ENCODE results near the gene CTNNA2. TPM values are rescaled to one million over a fixed set of nuclear protein-coding genes. Genes with fewer than 3 reads are reported as not detected.

The CTNNA2 gene
- polyA plus RNA-seq, 2 of the 4 experiments (the other 2 are of a cell fraction) = 0.50 to 0.94 TPM

DNA sequence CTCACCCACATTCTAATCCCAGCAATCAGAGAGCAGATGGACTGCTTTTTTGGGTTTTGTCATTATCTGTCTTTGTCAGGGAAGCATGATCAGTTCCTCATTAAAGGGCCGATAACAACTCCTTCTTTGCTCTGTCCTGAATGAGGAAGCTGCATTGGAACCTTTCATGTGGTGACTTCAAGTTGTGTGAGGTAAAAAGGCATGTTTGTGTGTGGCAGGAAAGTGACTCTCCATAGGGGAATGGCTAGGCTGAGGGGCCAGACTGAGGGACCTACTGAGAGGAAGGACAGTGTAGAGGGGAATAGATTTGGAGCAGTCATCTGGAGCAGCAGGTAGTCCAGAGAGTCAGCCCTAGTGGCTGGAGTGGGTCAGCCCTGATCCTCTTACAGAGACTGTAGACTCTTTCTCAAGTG is 815.3 kb downstream of the CTNNA2 start (continued):
- TF ChIP-seq, protein P1, sequence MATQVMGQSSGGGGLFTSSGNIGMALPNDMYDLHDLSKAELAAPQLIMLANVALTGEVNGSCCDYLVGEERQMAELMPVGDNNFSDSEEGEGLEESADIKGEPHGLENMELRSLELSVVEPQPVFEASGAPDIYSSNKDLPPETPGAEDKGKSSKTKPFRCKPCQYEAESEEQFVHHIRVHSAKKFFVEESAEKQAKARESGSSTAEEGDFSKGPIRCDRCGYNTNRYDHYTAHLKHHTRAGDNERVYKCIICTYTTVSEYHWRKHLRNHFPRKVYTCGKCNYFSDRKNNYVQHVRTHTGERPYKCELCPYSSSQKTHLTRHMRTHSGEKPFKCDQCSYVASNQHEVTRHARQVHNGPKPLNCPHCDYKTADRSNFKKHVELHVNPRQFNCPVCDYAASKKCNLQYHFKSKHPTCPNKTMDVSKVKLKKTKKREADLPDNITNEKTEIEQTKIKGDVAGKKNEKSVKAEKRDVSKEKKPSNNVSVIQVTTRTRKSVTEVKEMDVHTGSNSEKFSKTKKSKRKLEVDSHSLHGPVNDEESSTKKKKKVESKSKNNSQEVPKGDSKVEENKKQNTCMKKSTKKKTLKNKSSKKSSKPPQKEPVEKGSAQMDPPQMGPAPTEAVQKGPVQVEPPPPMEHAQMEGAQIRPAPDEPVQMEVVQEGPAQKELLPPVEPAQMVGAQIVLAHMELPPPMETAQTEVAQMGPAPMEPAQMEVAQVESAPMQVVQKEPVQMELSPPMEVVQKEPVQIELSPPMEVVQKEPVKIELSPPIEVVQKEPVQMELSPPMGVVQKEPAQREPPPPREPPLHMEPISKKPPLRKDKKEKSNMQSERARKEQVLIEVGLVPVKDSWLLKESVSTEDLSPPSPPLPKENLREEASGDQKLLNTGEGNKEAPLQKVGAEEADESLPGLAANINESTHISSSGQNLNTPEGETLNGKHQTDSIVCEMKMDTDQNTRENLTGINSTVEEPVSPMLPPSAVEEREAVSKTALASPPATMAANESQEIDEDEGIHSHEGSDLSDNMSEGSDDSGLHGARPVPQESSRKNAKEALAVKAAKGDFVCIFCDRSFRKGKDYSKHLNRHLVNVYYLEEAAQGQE (IDR thresholded peaks at IDR 0.05) = no peak
- TF ChIP-seq GATA3 (IDR thresholded peaks at IDR 0.05; ENCODE audit: borderline replicate concordance) = no peak
- TF ChIP-seq RNF2 (IDR thresholded peaks at IDR 0.05; ENCODE audit: borderline replicate concordance, low read depth) = no peak
- TF ChIP-seq SMC3 (IDR thresholded peaks at IDR 0.05) = no peak
- TF ChIP-seq CHD4 (IDR thresholded peaks at IDR 0.05; ENCODE audit: borderline replicate concordance) = no peak
- TF ChIP-seq RFX5 (IDR thresholded peaks at IDR 0.05) = no peak
- no peak for TF ChIP-seq RAD21 (conservative IDR thresholded peaks at IDR 0.05 in 1 of 2, IDR thresholded peaks at IDR 0.05 in 1 of 2)
- TF ChIP-seq CHD2 (IDR thresholded peaks at IDR 0.05; ENCODE audit: low read length, partially characterized antibody) = no peak

DNA sequence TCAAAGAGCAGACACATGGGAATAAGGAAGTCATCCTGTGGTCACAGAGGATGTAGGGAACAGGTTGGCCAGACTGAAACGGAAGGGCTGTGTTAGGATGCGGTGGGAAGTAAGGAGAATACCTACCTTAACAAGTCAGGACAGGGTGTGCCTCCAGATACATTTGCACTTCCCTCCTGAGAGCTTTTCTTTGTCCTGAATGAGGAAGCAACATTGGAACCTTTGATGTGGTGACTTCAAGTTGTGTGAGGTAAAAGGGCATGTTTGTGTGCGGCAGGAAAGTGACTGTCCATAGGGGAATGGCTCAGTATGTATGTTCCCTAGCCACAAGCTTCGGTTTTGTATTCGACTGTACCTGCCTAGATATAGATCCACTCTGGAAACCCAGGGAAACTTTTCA is 816.6 kb downstream of the CTNNA2 start:
- no peak for TF ChIP-seq RARB (CRISPR knock-in tag; IDR thresholded peaks at IDR 0.05)
- TF ChIP-seq, protein P2, sequence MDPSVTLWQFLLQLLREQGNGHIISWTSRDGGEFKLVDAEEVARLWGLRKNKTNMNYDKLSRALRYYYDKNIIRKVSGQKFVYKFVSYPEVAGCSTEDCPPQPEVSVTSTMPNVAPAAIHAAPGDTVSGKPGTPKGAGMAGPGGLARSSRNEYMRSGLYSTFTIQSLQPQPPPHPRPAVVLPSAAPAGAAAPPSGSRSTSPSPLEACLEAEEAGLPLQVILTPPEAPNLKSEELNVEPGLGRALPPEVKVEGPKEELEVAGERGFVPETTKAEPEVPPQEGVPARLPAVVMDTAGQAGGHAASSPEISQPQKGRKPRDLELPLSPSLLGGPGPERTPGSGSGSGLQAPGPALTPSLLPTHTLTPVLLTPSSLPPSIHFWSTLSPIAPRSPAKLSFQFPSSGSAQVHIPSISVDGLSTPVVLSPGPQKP (IDR thresholded peaks at IDR 0.05; ENCODE audit: low read depth, low read length) = no peak
- TF ChIP-seq, protein P1 (IDR thresholded peaks at IDR 0.05) = no peak
- TF ChIP-seq RNF2 (IDR thresholded peaks at IDR 0.05; ENCODE audit: borderline replicate concordance, low read depth) = no peak
- TF ChIP-seq POLR2AphosphoS2 (conservative IDR thresholded peaks at IDR 0.05; ENCODE audit: low read length) = no peak
- TF ChIP-seq EHF (CRISPR knock-in tag; IDR thresholded peaks at IDR 0.05) = no peak
- TF ChIP-seq ZSCAN20 (CRISPR knock-in tag; IDR thresholded peaks at IDR 0.05) = no peak
- TF ChIP-seq TP53 (CRISPR knock-in tag; IDR thresholded peaks at IDR 0.05) = no peak
- TF ChIP-seq HOXA7 (CRISPR knock-in tag; IDR thresholded peaks at IDR 0.05) = no peak
- TF ChIP-seq BHLHE40 (IDR thresholded peaks at IDR 0.05; ENCODE audit: low read depth, low read length) = no peak
- TF ChIP-seq CEBPB (IDR thresholded peaks at IDR 0.05) = no peak
- no peak for TF ChIP-seq RCOR1 (IDR thresholded peaks at IDR 0.05; ENCODE audit: low read depth, low read length)
- no peak for TF ChIP-seq HEYL (CRISPR knock-in tag; IDR thresholded peaks at IDR 0.05)
- TF ChIP-seq MYC (IDR thresholded peaks at IDR 0.05; ENCODE audit: borderline replicate concordance, low read length) = no peak
- TF ChIP-seq, protein P3, sequence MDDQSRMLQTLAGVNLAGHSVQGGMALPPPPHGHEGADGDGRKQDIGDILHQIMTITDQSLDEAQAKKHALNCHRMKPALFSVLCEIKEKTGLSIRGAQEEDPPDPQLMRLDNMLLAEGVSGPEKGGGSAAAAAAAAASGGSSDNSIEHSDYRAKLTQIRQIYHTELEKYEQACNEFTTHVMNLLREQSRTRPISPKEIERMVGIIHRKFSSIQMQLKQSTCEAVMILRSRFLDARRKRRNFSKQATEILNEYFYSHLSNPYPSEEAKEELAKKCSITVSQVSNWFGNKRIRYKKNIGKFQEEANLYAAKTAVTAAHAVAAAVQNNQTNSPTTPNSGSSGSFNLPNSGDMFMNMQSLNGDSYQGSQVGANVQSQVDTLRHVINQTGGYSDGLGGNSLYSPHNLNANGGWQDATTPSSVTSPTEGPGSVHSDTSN (IDR thresholded peaks at IDR 0.05) = no peak
- no peak for TF ChIP-seq SMC3 (IDR thresholded peaks at IDR 0.05)
- TF ChIP-seq FOSL2 (IDR thresholded peaks at IDR 0.05) = no peak
- no peak for TF ChIP-seq FOSL2 (CRISPR knock-in tag; IDR thresholded peaks at IDR 0.05)
- TF ChIP-seq, protein P4, sequence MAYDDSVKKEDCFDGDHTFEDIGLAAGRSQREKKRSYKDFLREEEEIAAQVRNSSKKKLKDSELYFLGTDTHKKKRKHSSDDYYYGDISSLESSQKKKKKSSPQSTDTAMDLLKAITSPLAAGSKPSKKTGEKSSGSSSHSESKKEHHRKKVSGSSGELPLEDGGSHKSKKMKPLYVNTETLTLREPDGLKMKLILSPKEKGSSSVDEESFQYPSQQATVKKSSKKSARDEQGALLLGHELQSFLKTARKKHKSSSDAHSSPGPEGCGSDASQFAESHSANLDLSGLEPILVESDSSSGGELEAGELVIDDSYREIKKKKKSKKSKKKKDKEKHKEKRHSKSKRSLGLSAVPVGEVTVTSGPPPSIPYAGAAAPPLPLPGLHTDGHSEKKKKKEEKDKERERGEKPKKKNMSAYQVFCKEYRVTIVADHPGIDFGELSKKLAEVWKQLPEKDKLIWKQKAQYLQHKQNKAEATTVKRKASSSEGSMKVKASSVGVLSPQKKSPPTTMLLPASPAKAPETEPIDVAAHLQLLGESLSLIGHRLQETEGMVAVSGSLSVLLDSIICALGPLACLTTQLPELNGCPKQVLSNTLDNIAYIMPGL (CRISPR knock-in tag; IDR thresholded peaks at IDR 0.05; ENCODE audit: borderline replicate concordance) = no peak
- WGBS (ENCODE audit: missing lambda C conversion rate) = 12% methylated on average over 5 of the region's 5 CpGs
- no peak for DNase-seq (ENCODE audit: low read depth in 1 of 2, low spot score in 1 of 2)
- no peak overlapping the region for H3K4me2 ChIP-seq
- ChIA-PET POLR2A (no interaction called here), CTCF (no interaction called here)
- H3K9me3 ChIP-seq = no peaks in the 10 kb centered on the region
- no peak overlapping the region for H3K4me3 ChIP-seq
- FAIRE-seq = no peak
- H3K4me1 ChIP-seq = no peaks in the 10 kb centered on the region
- no peak overlapping the region for H3K27ac ChIP-seq
- no peak for ATAC-seq

Data from A549 (cell line).